ENCODE measurements around the gene DISP1. TPM values are rescaled to one million over a fixed set of nuclear protein-coding genes. Genes with fewer than 3 reads are reported as not detected.

The DISP1 gene
- total and polyA plus RNA-seq, 10 of the 15 experiments (the other 5 are each of a cell fraction or from before 2014, with no cell fraction given) = 0.11 to 1.4 (median 0.72) TPM

DNA sequence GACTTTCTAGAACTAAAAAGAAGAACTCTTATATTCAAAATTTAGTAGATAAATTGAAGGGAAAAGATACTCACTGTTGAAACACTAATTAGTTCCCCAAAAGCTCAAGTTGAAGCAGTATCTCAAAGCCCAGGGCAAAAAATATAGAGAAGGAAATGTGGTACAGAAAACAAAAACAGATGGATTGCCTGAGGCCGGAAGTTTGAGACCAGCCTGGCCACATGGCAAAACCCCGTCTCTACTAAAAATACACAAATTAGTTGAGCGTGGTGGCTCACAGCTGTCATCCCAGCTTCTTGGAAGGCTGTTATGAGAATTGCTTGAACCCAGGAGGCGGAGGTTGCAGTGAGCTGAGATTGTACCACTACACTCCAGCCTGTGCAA is 41.9 kb upstream of the DISP1 start (continued):
- TF ChIP-seq GABPA (IDR thresholded peaks at IDR 0.05; ENCODE audit: low read depth) (no peak), NKRF (conservative IDR thresholded peaks at IDR 0.05) (no peak), CREM (IDR thresholded peaks at IDR 0.05; ENCODE audit: low read depth) (no peak), RB1 (IDR thresholded peaks at IDR 0.05; ENCODE audit: borderline replicate concordance) (no peak), MEF2B (IDR thresholded peaks at IDR 0.05; ENCODE audit: partially characterized antibody, poor library complexity, severe bottlenecking) (peak; percentile 64), HDAC2 (IDR thresholded peaks at IDR 0.05) (no peak), RAD21 (IDR thresholded peaks at IDR 0.05; ENCODE audit: insufficient read depth, low read depth, low read length) (no peak), ZNF207 (IDR thresholded peaks at IDR 0.05; ENCODE audit: borderline replicate concordance) (no peak), TBL1XR1 (IDR thresholded peaks at IDR 0.05; ENCODE audit: low read depth, low read length) (no peak), BCL11A (IDR thresholded peaks at IDR 0.05; ENCODE audit: low read depth, low read length) (peak; percentile 43; the same call in 1 of the 2 replicates), PKNOX1 (IDR thresholded peaks at IDR 0.05) (peak; percentile 30; the same call in 1 of the 2 replicates), NFIC (IDR thresholded peaks at IDR 0.05; ENCODE audit: low read depth, low read length) (peak; percentile 70), MYC (IDR thresholded peaks at IDR 0.05; ENCODE audit: insufficient read depth, insufficient read length, insufficient replicate concordance, low read length, severe bottlenecking) (no peak), SMARCA5 (IDR thresholded peaks at IDR 0.05) (no peak), STAT3 (IDR thresholded peaks at IDR 0.05; ENCODE audit: low read depth, low read length) (no peak), ZNF217 (IDR thresholded peaks at IDR 0.05) (no peak), PML (IDR thresholded peaks at IDR 0.05; ENCODE audit: low read length) (no peak), YBX1 (IDR thresholded peaks at IDR 0.05) (no peak), BCL3 (IDR thresholded peaks at IDR 0.05; ENCODE audit: borderline replicate concordance, insufficient read depth, low read depth, low read length, poor library complexity, severe bottlenecking) (no peak)
- TF ChIP-seq, protein P1, sequence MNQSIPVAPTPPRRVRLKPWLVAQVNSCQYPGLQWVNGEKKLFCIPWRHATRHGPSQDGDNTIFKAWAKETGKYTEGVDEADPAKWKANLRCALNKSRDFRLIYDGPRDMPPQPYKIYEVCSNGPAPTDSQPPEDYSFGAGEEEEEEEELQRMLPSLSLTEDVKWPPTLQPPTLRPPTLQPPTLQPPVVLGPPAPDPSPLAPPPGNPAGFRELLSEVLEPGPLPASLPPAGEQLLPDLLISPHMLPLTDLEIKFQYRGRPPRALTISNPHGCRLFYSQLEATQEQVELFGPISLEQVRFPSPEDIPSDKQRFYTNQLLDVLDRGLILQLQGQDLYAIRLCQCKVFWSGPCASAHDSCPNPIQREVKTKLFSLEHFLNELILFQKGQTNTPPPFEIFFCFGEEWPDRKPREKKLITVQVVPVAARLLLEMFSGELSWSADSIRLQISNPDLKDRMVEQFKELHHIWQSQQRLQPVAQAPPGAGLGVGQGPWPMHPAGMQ (IDR thresholded peaks at IDR 0.05; ENCODE audit: borderline replicate concordance) = no peak
- TF ChIP-seq, protein P2, sequence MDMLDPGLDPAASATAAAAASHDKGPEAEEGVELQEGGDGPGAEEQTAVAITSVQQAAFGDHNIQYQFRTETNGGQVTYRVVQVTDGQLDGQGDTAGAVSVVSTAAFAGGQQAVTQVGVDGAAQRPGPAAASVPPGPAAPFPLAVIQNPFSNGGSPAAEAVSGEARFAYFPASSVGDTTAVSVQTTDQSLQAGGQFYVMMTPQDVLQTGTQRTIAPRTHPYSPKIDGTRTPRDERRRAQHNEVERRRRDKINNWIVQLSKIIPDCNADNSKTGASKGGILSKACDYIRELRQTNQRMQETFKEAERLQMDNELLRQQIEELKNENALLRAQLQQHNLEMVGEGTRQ (IDR thresholded peaks at IDR 0.05; ENCODE audit: borderline replicate concordance, low read depth, low read length) = no peak
- TF ChIP-seq, protein P3, sequence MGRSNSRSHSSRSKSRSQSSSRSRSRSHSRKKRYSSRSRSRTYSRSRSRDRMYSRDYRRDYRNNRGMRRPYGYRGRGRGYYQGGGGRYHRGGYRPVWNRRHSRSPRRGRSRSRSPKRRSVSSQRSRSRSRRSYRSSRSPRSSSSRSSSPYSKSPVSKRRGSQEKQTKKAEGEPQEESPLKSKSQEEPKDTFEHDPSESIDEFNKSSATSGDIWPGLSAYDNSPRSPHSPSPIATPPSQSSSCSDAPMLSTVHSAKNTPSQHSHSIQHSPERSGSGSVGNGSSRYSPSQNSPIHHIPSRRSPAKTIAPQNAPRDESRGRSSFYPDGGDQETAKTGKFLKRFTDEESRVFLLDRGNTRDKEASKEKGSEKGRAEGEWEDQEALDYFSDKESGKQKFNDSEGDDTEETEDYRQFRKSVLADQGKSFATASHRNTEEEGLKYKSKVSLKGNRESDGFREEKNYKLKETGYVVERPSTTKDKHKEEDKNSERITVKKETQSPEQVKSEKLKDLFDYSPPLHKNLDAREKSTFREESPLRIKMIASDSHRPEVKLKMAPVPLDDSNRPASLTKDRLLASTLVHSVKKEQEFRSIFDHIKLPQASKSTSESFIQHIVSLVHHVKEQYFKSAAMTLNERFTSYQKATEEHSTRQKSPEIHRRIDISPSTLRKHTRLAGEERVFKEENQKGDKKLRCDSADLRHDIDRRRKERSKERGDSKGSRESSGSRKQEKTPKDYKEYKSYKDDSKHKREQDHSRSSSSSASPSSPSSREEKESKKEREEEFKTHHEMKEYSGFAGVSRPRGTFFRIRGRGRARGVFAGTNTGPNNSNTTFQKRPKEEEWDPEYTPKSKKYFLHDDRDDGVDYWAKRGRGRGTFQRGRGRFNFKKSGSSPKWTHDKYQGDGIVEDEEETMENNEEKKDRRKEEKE (IDR thresholded peaks at IDR 0.05) = no peak

All from GM12878 (cell line).